Breast epithelium (tissue), 3 donors: ENCODE data around the gene SPATA3.

ENCODE experiments used
- POLR2A ChIP-seq: fragments of 450-650 bp; IDR thresholded peaks from one replicate; pipeline ENCODE4 v1.6.1; 2016; ENCODE audit warnings: antibody characterized with exemption, mild to moderate bottlenecking, moderate library complexity
- TF ChIP-seq, protein P1 (sequence below), 3 donors: fragments of 450-650 bp; IDR thresholded peaks; one replicate each; pipeline ENCODE4 v1.5.1; 2016 to 2017; ENCODE audit warnings: antibody characterized with exemption in 3 of 3, mild to moderate bottlenecking in 3 of 3, moderate library complexity in 3 of 3

- TF ChIP-seq, protein P1, sequence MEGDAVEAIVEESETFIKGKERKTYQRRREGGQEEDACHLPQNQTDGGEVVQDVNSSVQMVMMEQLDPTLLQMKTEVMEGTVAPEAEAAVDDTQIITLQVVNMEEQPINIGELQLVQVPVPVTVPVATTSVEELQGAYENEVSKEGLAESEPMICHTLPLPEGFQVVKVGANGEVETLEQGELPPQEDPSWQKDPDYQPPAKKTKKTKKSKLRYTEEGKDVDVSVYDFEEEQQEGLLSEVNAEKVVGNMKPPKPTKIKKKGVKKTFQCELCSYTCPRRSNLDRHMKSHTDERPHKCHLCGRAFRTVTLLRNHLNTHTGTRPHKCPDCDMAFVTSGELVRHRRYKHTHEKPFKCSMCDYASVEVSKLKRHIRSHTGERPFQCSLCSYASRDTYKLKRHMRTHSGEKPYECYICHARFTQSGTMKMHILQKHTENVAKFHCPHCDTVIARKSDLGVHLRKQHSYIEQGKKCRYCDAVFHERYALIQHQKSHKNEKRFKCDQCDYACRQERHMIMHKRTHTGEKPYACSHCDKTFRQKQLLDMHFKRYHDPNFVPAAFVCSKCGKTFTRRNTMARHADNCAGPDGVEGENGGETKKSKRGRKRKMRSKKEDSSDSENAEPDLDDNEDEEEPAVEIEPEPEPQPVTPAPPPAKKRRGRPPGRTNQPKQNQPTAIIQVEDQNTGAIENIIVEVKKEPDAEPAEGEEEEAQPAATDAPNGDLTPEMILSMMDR (IDR thresholded peaks at IDR 0.05): no peak
- TF ChIP-seq POLR2A: no peak
Measured at GRCh38 chr2:230947235-230947576, 48.7 kb upstream of the SPATA3 start.
